Measurements from ENCODE around the gene CHST11. TPM values are rescaled to one million over a fixed set of nuclear protein-coding genes. Genes with fewer than 3 reads are reported as not detected.

Gene CHST11
- 1.6 and 3.8 TPM in 2 replicates for total RNA-seq (2014; rRNA removed; shearing (Covaris generic))

DNA sequence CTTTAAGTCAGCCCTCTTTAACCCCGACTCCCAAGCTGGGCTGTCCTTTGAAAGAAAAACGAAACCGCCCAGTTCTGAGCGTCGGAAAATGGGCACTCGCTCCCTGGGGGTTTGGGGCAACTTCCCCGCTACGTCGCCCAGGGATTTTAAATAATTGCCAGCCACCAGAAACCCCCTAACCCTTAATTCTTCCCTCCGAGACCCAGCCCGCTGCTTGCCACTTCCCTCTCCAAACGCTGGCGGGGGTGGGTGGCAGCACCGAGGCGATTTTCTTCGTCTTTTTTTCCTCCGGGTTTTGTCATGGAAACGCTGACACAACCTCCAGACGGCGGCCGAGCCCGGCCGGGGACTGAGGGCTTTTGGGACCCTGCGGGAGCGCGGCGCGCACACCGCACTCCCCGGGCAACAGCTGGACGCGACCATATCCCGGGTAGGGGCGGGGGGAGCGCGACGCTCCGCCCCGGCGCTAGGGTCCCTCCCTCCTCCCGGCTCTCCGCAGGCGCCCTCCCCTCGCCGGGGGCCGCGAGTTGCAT, at the start of gene CHST11:
Gene CHST11 (plus strand): TSS at position 532 of the 533 bp plus-strand sequence.
- DNase-seq (ENCODE audit: low spot score), result no peak

DNA sequence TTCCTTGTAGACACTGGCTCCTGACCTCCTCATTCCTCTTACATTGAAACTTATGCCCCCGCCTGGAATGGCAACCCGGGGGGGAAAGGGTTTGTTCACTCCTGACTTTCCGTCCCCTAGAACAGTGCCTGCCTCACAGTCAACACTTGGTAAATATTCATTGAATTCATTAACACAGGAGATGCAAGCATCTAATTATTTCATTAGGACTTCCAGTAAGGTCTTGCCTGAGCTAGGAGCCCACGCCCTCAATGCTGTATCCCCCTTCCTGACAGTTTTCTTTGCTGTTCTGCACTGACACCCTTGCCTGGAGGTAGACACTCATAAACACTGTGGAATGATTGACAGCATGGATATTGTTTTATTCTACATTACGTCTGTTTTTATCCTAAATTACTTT, 49.3 kb upstream of the CHST11 start:
- no peak for DNase-seq (ENCODE audit: low spot score)

DNA sequence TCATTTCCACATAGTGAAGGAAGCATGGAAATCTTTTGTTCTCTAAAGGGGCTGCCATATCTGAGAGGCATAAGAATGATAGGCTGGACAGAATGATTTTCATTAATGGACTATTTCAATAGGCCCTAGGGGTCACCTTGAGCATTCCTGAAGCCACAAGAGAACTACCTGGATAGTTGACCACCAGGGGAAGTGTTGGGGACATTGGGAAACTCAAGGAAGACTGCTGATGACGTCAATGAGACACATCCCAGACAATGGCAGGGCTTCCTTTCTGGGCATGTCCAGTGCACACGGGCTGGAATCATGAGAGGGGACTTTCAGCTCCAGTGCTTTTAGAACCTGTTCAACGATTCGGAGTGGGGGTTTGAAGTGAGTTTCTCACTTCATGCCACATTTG, 48.8 kb upstream of the CHST11 start:
- no peak for DNase-seq (ENCODE audit: low spot score)

DNA sequence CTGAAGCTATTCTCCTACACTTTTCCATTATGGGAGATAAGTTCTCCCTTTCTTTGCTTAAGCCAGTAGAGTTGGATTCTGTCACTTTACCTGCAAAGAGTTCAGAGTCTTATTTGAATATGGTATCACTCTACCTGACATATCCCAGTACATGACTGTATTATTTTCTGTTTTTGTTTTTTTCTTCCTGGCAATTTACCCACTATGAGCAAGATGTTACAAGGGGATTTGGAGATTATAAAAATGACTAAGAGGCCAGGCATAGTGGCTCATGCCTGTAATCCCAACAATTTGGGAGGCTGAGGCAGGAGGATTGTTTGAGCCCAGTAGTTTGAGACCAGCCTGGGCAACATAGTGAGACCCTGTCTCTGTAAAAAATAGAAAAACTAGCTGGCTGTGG, 46.4 kb upstream of the CHST11 start:
- no peak for DNase-seq (ENCODE audit: low spot score)

- no peak for DNase-seq (ENCODE audit: low spot score)
Observed at GRCh38 chr12:104410786-104411185, 46.0 kb upstream of the CHST11 start.

GRCh38 chr12:104411826-104412641, 44.7 kb upstream of the CHST11 start:
- peak; percentile 14 for DNase-seq (ENCODE audit: low spot score)

DNA sequence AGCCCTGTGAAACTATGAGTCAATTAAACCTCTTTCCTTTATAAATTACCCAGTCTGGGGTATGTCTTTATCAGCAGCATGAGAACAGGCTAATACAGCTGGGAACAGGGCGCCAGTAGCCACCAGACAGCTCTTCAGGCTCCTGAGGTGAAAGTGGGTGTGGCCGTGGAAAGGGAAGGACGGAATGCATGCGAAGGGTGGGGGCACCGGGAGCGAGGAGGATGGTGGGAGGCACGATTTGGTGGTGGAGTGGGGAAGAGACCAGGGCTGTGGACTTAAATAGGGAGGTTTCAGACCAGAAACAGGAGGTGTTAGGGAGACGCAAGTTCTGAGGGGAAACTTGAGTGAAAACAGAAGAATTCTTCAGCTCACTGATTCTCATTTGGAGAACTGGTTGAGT, 44.1 kb upstream of the CHST11 start:
- no peak for DNase-seq (ENCODE audit: low spot score)

- DNase-seq (ENCODE audit: low spot score), result no peak
Observed at GRCh38 chr12:104413330-104413729, 43.4 kb upstream of the CHST11 start.

DNA sequence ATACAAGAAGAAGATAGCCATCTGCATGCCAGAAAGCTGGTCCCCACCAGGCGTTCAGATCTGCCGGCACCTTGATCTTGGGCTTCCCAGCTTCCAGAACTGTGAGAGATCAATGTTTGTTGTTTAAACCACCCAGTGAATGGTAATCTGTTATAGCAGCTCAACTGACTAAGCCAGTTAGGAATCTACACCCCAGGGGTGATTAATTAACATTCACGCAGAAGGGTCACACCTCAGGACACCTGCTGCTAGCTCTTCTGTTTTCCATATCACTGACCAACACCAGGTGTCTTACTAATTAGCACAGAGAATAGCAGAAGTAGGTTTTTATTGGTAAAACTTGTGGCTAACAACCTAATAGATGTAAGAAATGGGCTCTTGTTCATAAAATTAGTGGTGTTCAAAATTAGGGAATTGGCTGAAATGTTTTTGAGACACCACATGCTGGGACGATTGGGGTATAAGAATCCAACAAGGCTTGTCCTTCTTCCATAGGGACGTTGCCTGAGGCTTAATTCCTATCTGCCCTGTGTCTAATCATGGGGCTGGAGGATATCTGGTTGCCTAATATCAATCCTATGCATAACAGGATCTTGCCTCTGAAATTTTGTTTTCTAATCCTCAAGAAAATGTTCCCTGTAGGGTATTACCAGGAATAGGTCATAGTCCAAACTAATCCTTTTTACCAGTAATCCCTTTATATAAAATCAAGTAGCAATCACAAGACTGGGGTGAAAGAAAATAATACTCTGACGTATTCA, 42.0 kb upstream of the CHST11 start:
- DNase-seq (ENCODE audit: low spot score), result no peak

- no peak for DNase-seq (ENCODE audit: low spot score)
Observed at GRCh38 chr12:104415342-104415980, 41.3 kb upstream of the CHST11 start.

- DNase-seq (ENCODE audit: low spot score), result no peak
Observed at GRCh38 chr12:104416136-104416535, 40.6 kb upstream of the CHST11 start.

DNA sequence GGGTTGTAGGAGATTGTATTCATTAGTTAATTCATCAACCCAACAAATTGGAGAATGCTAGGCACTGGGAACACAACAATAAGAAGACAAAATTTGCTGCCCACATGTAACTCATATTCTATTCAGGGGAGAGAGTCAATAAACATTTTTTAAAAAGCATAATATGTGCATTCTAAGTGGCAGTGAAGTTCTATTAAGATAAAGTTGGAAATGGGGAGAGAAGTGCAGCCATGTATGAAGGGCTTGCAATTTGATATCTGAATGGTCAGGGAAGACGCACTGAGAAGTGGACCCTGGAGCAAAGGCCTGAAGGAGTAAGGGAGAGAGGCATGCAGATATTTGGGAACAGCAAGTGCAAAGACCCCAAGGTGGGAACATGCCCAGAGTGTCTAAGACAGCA, 40.2 kb upstream of the CHST11 start:
- DNase-seq (ENCODE audit: low spot score), result no peak

- DNase-seq (ENCODE audit: low spot score), result no peak
Observed at GRCh38 chr12:104419717-104420116, 37.0 kb upstream of the CHST11 start.

GRCh38 chr12:104420868-104421267, 35.9 kb upstream of the CHST11 start:
- no peak for DNase-seq (ENCODE audit: low spot score)

- no peak for DNase-seq (ENCODE audit: low spot score)
Observed at GRCh38 chr12:104421343-104421742, 35.4 kb upstream of the CHST11 start.

GRCh38 chr12:104422441-104422840, 34.3 kb upstream of the CHST11 start:
- no peak for DNase-seq (ENCODE audit: low spot score)

DNA sequence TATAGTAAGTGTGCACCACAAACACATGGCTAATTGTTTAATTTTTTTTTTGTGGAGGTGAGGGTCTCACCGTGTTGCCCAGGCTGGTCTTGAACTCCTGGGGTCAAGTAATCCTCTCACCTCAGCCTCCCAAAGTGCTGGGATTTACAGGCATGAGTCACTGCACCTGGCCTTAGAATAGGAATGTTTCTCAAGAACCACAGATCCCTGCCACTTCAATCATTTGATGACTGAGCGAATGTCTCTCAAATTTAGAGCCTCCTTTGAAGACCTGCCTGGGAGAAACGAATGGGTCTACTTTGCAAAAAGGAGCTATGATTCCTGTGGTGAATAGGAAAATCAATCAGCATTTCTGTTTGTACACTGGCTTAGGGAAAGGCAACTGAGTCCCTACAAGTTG, 33.5 kb upstream of the CHST11 start:
- no peak for DNase-seq (ENCODE audit: low spot score)

DNA sequence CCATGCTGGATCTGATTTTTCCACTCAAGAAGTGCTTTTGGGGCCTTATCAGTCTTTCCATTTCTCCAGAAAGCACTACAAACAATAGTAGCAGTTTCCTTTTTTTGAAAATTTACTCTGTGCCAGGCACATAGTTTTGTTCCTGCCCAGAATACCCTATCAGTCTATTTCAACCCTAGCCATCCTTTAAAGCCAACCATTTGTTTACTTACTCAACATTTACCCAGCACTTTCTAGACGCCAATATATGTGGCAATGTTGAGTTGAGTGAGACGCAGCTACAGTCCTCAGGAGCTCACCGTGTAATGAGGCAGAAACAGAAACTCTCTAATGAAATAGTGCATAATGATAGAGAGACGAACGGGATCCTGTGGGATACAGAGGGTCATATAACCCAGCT, 32.9 kb upstream of the CHST11 start:
- DNase-seq (ENCODE audit: low spot score), result no peak

GRCh38 chr12:104424955-104425354, 31.8 kb upstream of the CHST11 start:
- no peak for DNase-seq (ENCODE audit: low spot score)

DNA sequence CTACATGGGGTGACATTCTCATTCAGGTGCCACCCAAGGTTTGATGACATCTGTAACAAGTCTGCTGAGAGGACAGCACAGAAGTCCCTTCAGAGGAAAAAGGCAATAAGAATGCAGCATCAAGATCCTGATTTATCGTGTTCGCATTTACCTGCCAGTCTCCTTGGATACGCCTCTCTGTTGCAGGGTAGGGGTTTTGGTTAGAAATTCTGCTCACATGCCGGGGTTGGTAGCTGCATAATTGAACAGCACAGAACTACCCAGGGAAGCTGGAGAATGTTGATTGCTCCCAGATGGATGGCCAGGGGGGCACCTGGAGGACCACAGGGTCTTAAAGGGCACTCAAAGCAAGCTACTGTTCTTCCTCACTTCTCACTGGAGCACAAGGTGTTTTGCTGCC, 31.1 kb upstream of the CHST11 start:
- no peak for DNase-seq (ENCODE audit: low spot score)

- DNase-seq (ENCODE audit: low spot score), result no peak
Observed at GRCh38 chr12:104426926-104427546, 29.7 kb upstream of the CHST11 start.

DNA sequence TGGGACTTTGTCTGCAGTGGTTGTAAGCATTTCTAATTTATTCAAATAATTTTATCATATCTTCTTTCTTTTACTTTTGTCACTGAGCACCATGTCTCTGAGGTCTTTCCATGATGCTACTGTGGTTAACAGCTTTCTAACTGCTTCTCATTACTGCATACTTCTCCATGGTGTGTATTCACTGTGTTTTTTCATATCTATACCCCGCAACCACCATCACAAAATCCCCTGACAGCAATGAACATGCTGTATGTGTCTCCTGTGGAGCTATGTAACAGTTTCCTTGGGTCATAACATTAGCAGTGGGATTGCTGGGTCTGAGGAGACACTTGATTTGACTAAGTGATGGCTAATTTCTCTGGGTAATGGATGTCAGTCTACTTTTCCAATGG, 29.2 kb upstream of the CHST11 start:
- DNase-seq (ENCODE audit: low spot score), result no peak
